CD14-positive monocyte (primary cell): ENCODE results near the gene AZGP1. TPM values are rescaled to one million over a fixed set of nuclear protein-coding genes. Genes with fewer than 3 reads are reported as not detected.
A peak's percentile ranks its signal among the peaks of the same experiment; 100 is the strongest.

Experiments
- DNase-seq, 3 donors: peaks; one replicate each; pipeline ENCODE4 v3.0.0-alpha.2; 2011 to 2022
- H2AFZ ChIP-seq: 2 replicates; pipeline ENCODE4 v1.6.0; 2012; ENCODE audit warnings: mild to moderate bottlenecking, low read depth, low read length, inconsistent platforms; ENCODE audit not compliant: insufficient read depth, poor library complexity, severe bottlenecking
- H3K27ac ChIP-seq, 2 donors: 1 replicate in 1 of 2; 2 replicates in 1 of 2; pipeline ENCODE4 v1.5.1; 2012 to 2013; ENCODE audit warnings: low read length in 2 of 2, control low read depth in 1 of 2, inconsistent platforms in 1 of 2, low read depth in 1 of 2, mild to moderate bottlenecking in 1 of 2
- H3K27me3 ChIP-seq, 2 donors: one replicate each; pipeline versions ENCODE4 v1.6.0 to v1.6.1; 2011 to 2013; ENCODE audit warnings: low read length in 2 of 2; ENCODE audit not compliant: control insufficient read depth in 2 of 2, insufficient read depth in 2 of 2
- H3K36me3 ChIP-seq, 2 donors: replicated peaks in 1 of 2; 1 replicate in 1 of 2; 2 replicates in 1 of 2; pipeline versions ENCODE4 v1.5.1 to v1.6.1; 2012 to 2013; ENCODE audit warnings: low read length in 2 of 2, control low read depth in 1 of 2, inconsistent platforms in 1 of 2, mild to moderate bottlenecking in 1 of 2; ENCODE audit not compliant: insufficient read depth in 2 of 2, control insufficient read depth in 1 of 2
- H3K4me1 ChIP-seq, 2 donors: 1 replicate in 1 of 2; 2 replicates in 1 of 2; pipeline versions ENCODE4 v1.5.1 to v1.6.1; 2012 to 2013; ENCODE audit warnings: low read length in 2 of 2, control low read depth in 1 of 2, inconsistent platforms in 1 of 2, mild to moderate bottlenecking in 1 of 2, moderate library complexity in 1 of 2; ENCODE audit not compliant: insufficient read depth in 2 of 2, control insufficient read depth in 1 of 2
- H3K4me2 ChIP-seq: replicated peaks from 2 replicates; pipeline ENCODE3; 2012; ENCODE audit warnings: low read length, moderate library complexity, mild to moderate bottlenecking; ENCODE audit not compliant: poor library complexity, severe bottlenecking; ENCODE audit errors: extremely low read depth
- H3K4me3 ChIP-seq, 3 experiments: fragments of 200-600 bp in 1 of 3; sonication (generic) in 1 of 3; replicated peaks in 1 of 3; 1 replicate in 2 of 3; 2 replicates in 1 of 3; pipeline ENCODE4 v1.5.1; 2011 to 2013; ENCODE audit warnings: low read length in 3 of 3, mild to moderate bottlenecking in 3 of 3, control low read depth in 2 of 3, low read depth in 2 of 3, inconsistent platforms in 1 of 3, moderate library complexity in 1 of 3
- H3K79me2 ChIP-seq: 2 replicates; pipeline ENCODE4 v1.6.0; 2012; ENCODE audit warnings: mild to moderate bottlenecking, control low read depth, inconsistent platforms, low read length, moderate library complexity; ENCODE audit not compliant: insufficient read depth
- H3K9ac ChIP-seq: 2 replicates; pipeline ENCODE4 v1.6.0; 2017; ENCODE audit warnings: low read length, mild to moderate bottlenecking; ENCODE audit not compliant: insufficient read depth, poor library complexity, severe bottlenecking
- H3K9me3 ChIP-seq, 2 donors: replicated peaks in 1 of 2; 1 replicate in 1 of 2; 2 replicates in 1 of 2; pipeline versions ENCODE4 v1.5.1 to v1.6.1; 2012 to 2013; ENCODE audit warnings: low read length in 2 of 2, control low read depth in 1 of 2; ENCODE audit not compliant: control insufficient read depth in 1 of 2, insufficient read depth in 1 of 2
- H4K20me1 ChIP-seq: 2 replicates; pipeline ENCODE4 v1.6.0; 2012; ENCODE audit warnings: mild to moderate bottlenecking, low read length, control low read depth, moderate library complexity; ENCODE audit not compliant: insufficient read depth
- H3K27ac Mint-ChIP-seq, 7 donors: one replicate each; pipeline ENCODE4 v1.8.0; 2020; ENCODE audit warnings: mild to moderate bottlenecking in 7 of 7, mixed read lengths in 7 of 7, moderate library complexity in 6 of 7, inconsistent platforms in 2 of 7
- H3K27me3 Mint-ChIP-seq, 3 donors: one replicate each; pipeline ENCODE4 v1.8.0; 2021 to 2022; ENCODE audit warnings: low read depth in 3 of 3, mild to moderate bottlenecking in 3 of 3, mixed read lengths in 3 of 3, moderate library complexity in 3 of 3, inconsistent platforms in 1 of 3
- H3K36me3 Mint-ChIP-seq, 2 donors: one replicate each; pipeline ENCODE4 v1.8.0; 2020; ENCODE audit warnings: mixed read lengths in 2 of 2, inconsistent platforms in 1 of 2, mild to moderate bottlenecking in 1 of 2
- H3K4me1 Mint-ChIP-seq: one replicate; pipeline ENCODE4 v1.8.0; 2020; ENCODE audit warnings: mild to moderate bottlenecking, mixed read lengths
- H3K4me3 Mint-ChIP-seq, 2 donors: one replicate each; pipeline ENCODE4 v1.8.0; 2020; ENCODE audit warnings: mild to moderate bottlenecking in 2 of 2, mixed read lengths in 2 of 2, moderate library complexity in 1 of 2
- H3K9me3 Mint-ChIP-seq, 7 donors: one replicate each; pipeline ENCODE4 v1.8.0; 2020 to 2022; ENCODE audit warnings: mixed read lengths in 7 of 7, mild to moderate bottlenecking in 6 of 7, moderate library complexity in 6 of 7, inconsistent platforms in 2 of 7
- CTCF ChIP-seq: fragments of 200-600 bp; IDR thresholded peaks from one replicate; pipeline ENCODE4 v1.8.0; 2022; ENCODE audit warnings: antibody characterized with exemption, mild to moderate bottlenecking
- WGBS: methylation state at CpG from one replicate; pipeline ENCODE4 v1.1.5; 2013; ENCODE audit warnings: missing lambda C conversion rate; ENCODE audit not compliant: insufficient coverage; 5-methylcytosine and 5-hydroxymethylcytosine counted together
- intact Hi-C, 2 donors: fragments of 100-400 bp; cut with micrococcal nuclease; formaldehyde crosslinking; loops; one replicate each; pipeline versions ENCODE4 v1.15.0 to v1.15.1; 2023
- polyA plus RNA-seq, 3 donors: library from polyadenylated mRNA; depleted of rRNA in 1 of 3; unstranded in 2 of 3; stranded (reverse) in 1 of 3; fragments of 300-500 nt in 2 of 3; fragments of >200 nt in 1 of 3; fragmentation: Illumina TruSeq in 2 of 3; gene quantifications; 1 replicate in 2 of 3; 2 replicates in 1 of 3; pipeline ENCODE4 v1.2.3, GENCODE V29; 2012 to 2021

AZGP1 gene
- polyA plus RNA-seq, 3 donors = not detected

GRCh38 chr7:99944497-99945070, 31.2 kb downstream of the AZGP1 start:
- H2AFZ ChIP-seq = peak overlapping the region; percentile 71
- TF ChIP-seq CTCF = no peak
- H3K4me2 ChIP-seq = no peak overlapping the region
- peaks cover 7 to 13% of the 10 kb centered on the region in 2 donors for H3K4me1 ChIP-seq
- DNase-seq = no peak
- peaks cover 5 to 24% (median 15%) of the 10 kb centered on the region in 3 donors for H3K27me3 Mint-ChIP-seq
- H3K36me3 ChIP-seq = no peaks in the 10 kb centered on the region
- H3K27me3 ChIP-seq = peaks cover 0 to 13% of the 10 kb centered on the region in 2 donors
- no peak overlapping the region for H3K27ac ChIP-seq
- H3K9me3 Mint-ChIP-seq = peaks cover 0 to 16% (median 3%) of the 10 kb centered on the region in 7 donors
- peak overlapping the region in 1 of 3 experiments; percentile 36 for H3K4me3 ChIP-seq
- no peak overlapping the region for H3K4me3 Mint-ChIP-seq
- no peak overlapping the region for H3K9ac ChIP-seq
- intact Hi-C loops = no loop called here
- H4K20me1 ChIP-seq = no peaks in the 10 kb centered on the region
- WGBS = 40% methylated on average over 1 of the region's 4 CpGs
- peak overlapping the region in 1 of 7 donors; percentile 12 for H3K27ac Mint-ChIP-seq
- no peaks in the 10 kb centered on the region for H3K79me2 ChIP-seq
- peaks cover 21% of the 10 kb centered on the region for H3K4me1 Mint-ChIP-seq
- H3K36me3 Mint-ChIP-seq = no peaks in the 10 kb centered on the region
- H3K9me3 ChIP-seq = peaks cover 0 to under 1% of the 10 kb centered on the region in 2 donors

GRCh38 chr7:99943641-99944496, 32.0 kb downstream of the AZGP1 start:
- 11% methylated on average over 7 of the region's 14 CpGs for WGBS
- intact Hi-C loops = no loop called here
- Histone ChIP-seq H3K27me3 (peaks cover 0 to 13% of the 10 kb centered on the region in 2 donors), H3K4me3 (peak overlapping the region in 1 of 3 experiments; percentile 36), H3K4me1 (peaks cover 7 to 13% of the 10 kb centered on the region in 2 donors), H3K27ac (no peak overlapping the region), H3K36me3 (no peaks in the 10 kb centered on the region), H3K9ac (no peak overlapping the region), H3K4me2 (peak overlapping the region; percentile 22), H2AFZ (peak overlapping the region; percentile 71), H3K9me3 (peaks cover 0 to 8% of the 10 kb centered on the region in 2 donors), H4K20me1 (no peaks in the 10 kb centered on the region), H3K79me2 (no peaks in the 10 kb centered on the region)
- no peak for TF ChIP-seq CTCF
- peak in 1 of 3 donors; percentile 11 for DNase-seq
- H3K9me3 Mint-ChIP-seq = peaks cover 5 to 22% (median 6%) of the 10 kb centered on the region in 7 donors
- H3K27me3 Mint-ChIP-seq = peaks cover 5 to 24% (median 18%) of the 10 kb centered on the region in 3 donors
- peaks cover 20% of the 10 kb centered on the region for H3K4me1 Mint-ChIP-seq
- H3K36me3 Mint-ChIP-seq = no peaks in the 10 kb centered on the region
- peak overlapping the region in 1 of 2 donors; percentile 49 for H3K4me3 Mint-ChIP-seq
- H3K27ac Mint-ChIP-seq = peak overlapping the region in 2 of 7 donors; percentile 1 to 71
